Mucosa of stomach (tissue), 1 donor: ENCODE results near the gene GIPC3.

ENCODE experiments used
- H3K27me3 ChIP-seq: one replicate; pipeline ENCODE4 v1.7.0; 2013; ENCODE audit warnings: mild to moderate bottlenecking, low read length; ENCODE audit not compliant: control insufficient read depth, insufficient read depth
- H3K36me3 ChIP-seq: one replicate; pipeline ENCODE4 v1.7.0; 2013; ENCODE audit warnings: low read length; ENCODE audit not compliant: control insufficient read depth, insufficient read depth
- H3K4me1 ChIP-seq: one replicate; pipeline ENCODE4 v1.7.0; 2013; ENCODE audit warnings: mild to moderate bottlenecking, low read length; ENCODE audit not compliant: control insufficient read depth, insufficient read depth
- H3K4me3 ChIP-seq: one replicate; pipeline ENCODE4 v1.7.0; 2013; ENCODE audit warnings: low read length
- H3K9ac ChIP-seq: one replicate; pipeline ENCODE4 v1.7.0; 2013; ENCODE audit warnings: mild to moderate bottlenecking, low read length, moderate library complexity
- H3K9me3 ChIP-seq: one replicate; pipeline ENCODE4 v1.7.0; 2013; ENCODE audit warnings: mild to moderate bottlenecking, low read length, moderate library complexity; ENCODE audit not compliant: control insufficient read depth
- donor health status: Pancreatic carcinoma.

GIPC3 gene

GRCh38 chr19:3586127-3586626 lies 899 bp downstream of the GIPC3 start:
- H3K36me3 ChIP-seq: no peaks in the 10 kb centered on the region
- peaks cover 15% of the 10 kb centered on the region for H3K27me3 ChIP-seq
- H3K4me3 ChIP-seq: no peak overlapping the region
- H3K9ac ChIP-seq: no peak overlapping the region
- H3K4me1 ChIP-seq: no peaks in the 10 kb centered on the region
- H3K9me3 ChIP-seq: no peaks in the 10 kb centered on the region

- H3K4me1 ChIP-seq: no peaks in the 10 kb centered on the region
- no peaks in the 10 kb centered on the region for H3K9me3 ChIP-seq
- no peaks in the 10 kb centered on the region for H3K36me3 ChIP-seq
- no peak overlapping the region for H3K9ac ChIP-seq
- H3K4me3 ChIP-seq: no peak overlapping the region
- H3K27me3 ChIP-seq: peaks cover 15% of the 10 kb centered on the region
Measured at GRCh38 chr19:3586707-3587346, 1.5 kb downstream of the GIPC3 start.

- no peak overlapping the region for H3K4me3 ChIP-seq
- H3K9ac ChIP-seq: no peak overlapping the region
- H3K4me1 ChIP-seq: no peaks in the 10 kb centered on the region
- peaks cover 15% of the 10 kb centered on the region for H3K27me3 ChIP-seq
- H3K36me3 ChIP-seq: no peaks in the 10 kb centered on the region
- no peaks in the 10 kb centered on the region for H3K9me3 ChIP-seq
Measured at GRCh38 chr19:3589439-3589838, 4.2 kb downstream of the GIPC3 start.

- no peaks in the 10 kb centered on the region for H3K9me3 ChIP-seq
- no peaks in the 10 kb centered on the region for H3K36me3 ChIP-seq
- H3K4me3 ChIP-seq: no peak overlapping the region
- H3K4me1 ChIP-seq: no peaks in the 10 kb centered on the region
- H3K9ac ChIP-seq: no peak overlapping the region
- peaks cover 15% of the 10 kb centered on the region for H3K27me3 ChIP-seq
Measured at GRCh38 chr19:3589949-3590348, 4.7 kb downstream of the GIPC3 start.

GRCh38 chr19:3590991-3591659 lies 5.8 kb downstream of the GIPC3 start:
- H3K4me1 ChIP-seq: no peaks in the 10 kb centered on the region
- no peak overlapping the region for H3K4me3 ChIP-seq
- no peak overlapping the region for H3K9ac ChIP-seq
- H3K27me3 ChIP-seq: peaks cover 3% of the 10 kb centered on the region
- H3K9me3 ChIP-seq: no peaks in the 10 kb centered on the region
- no peaks in the 10 kb centered on the region for H3K36me3 ChIP-seq

GRCh38 chr19:3591876-3592613 lies 6.8 kb downstream of the GIPC3 start:
- Histone ChIP-seq H3K4me3 (no peak overlapping the region), H3K27me3 (no peaks in the 10 kb centered on the region), H3K36me3 (no peaks in the 10 kb centered on the region), H3K4me1 (no peaks in the 10 kb centered on the region), H3K9ac (no peak overlapping the region), H3K9me3 (no peaks in the 10 kb centered on the region)

- Histone ChIP-seq H3K36me3 (no peaks in the 10 kb centered on the region), H3K4me3 (no peak overlapping the region), H3K9ac (no peak overlapping the region)
Measured at GRCh38 chr19:3593156-3593555, 7.9 kb downstream of the GIPC3 start.

GRCh38 chr19:3595521-3596061 lies 10.3 kb downstream of the GIPC3 start:
- no peaks in the 10 kb centered on the region for H3K36me3 ChIP-seq
- H3K4me1 ChIP-seq: no peaks in the 10 kb centered on the region
- no peaks in the 10 kb centered on the region for H3K27me3 ChIP-seq
- no peak overlapping the region for H3K9ac ChIP-seq
- H3K4me3 ChIP-seq: no peak overlapping the region
- no peaks in the 10 kb centered on the region for H3K9me3 ChIP-seq

More at GRCh38 chr19:3593156-3593555, 7.9 kb downstream of the GIPC3 start:
- Histone ChIP-seq H3K9me3 (no peaks in the 10 kb centered on the region), H3K27me3 (no peaks in the 10 kb centered on the region), H3K4me1 (no peaks in the 10 kb centered on the region)

GRCh38 chr19:3599776-3600187 lies 14.5 kb downstream of the GIPC3 start:
- Histone ChIP-seq H3K9me3 (no peaks in the 10 kb centered on the region), H3K4me1 (peaks cover 4% of the 10 kb centered on the region), H3K4me3 (no peak overlapping the region), H3K27me3 (peaks cover 5% of the 10 kb centered on the region), H3K36me3 (no peaks in the 10 kb centered on the region), H3K9ac (no peak overlapping the region)

GRCh38 chr19:3601021-3601420 lies 15.7 kb downstream of the GIPC3 start:
- H3K36me3 ChIP-seq: no peaks in the 10 kb centered on the region
- no peak overlapping the region for H3K4me3 ChIP-seq
- H3K9me3 ChIP-seq: no peaks in the 10 kb centered on the region
- H3K9ac ChIP-seq: no peak overlapping the region
- H3K27me3 ChIP-seq: peaks cover 6% of the 10 kb centered on the region
- H3K4me1 ChIP-seq: peaks cover 7% of the 10 kb centered on the region

GRCh38 chr19:3603121-3603811 lies 18.0 kb downstream of the GIPC3 start:
- no peaks in the 10 kb centered on the region for H3K9me3 ChIP-seq
- H3K4me1 ChIP-seq: peaks cover 27% of the 10 kb centered on the region
- peaks cover 11% of the 10 kb centered on the region for H3K27me3 ChIP-seq
- no peaks in the 10 kb centered on the region for H3K36me3 ChIP-seq
- no peak overlapping the region for H3K9ac ChIP-seq
- no peak overlapping the region for H3K4me3 ChIP-seq
